GM23338 (cell line): Measurements from ENCODE around the gene NPDC1.

Experiments used
- CREB1 ChIP-seq: fragments of 250-450 bp; sonication (Bioruptor Pico); IDR thresholded peaks from 2 replicates; pipeline ENCODE4 v1.5.0; 2020; ENCODE audit warnings: low read depth, mild to moderate bottlenecking, moderate library complexity
- EZH2 ChIP-seq: fragments of 200-600 bp; sonication (generic); IDR thresholded peaks from one replicate; pipeline ENCODE4 v1.8.0; 2017; ENCODE audit warnings: antibody characterized with exemption, mild to moderate bottlenecking, low read depth; ENCODE audit not compliant: unreplicated experiment
- EZH2phosphoT487 ChIP-seq: fragments of 200-600 bp; sonication (generic); IDR thresholded peaks from one replicate; pipeline ENCODE4 v1.8.1; 2018; ENCODE audit warnings: antibody characterized with exemption; ENCODE audit not compliant: unreplicated experiment
- JUNB ChIP-seq: IDR thresholded peaks from one replicate; pipeline ENCODE4 v1.6.1; 2016; ENCODE audit warnings: antibody characterized with exemption; ENCODE audit not compliant: unreplicated experiment
- NANOG ChIP-seq: IDR thresholded peaks from 2 replicates; pipeline ENCODE4 v1.6.1; 2016; ENCODE audit warnings: antibody characterized with exemption, borderline replicate concordance
- POLR2AphosphoS5 ChIP-seq: IDR thresholded peaks from 2 replicates; pipeline ENCODE4 v1.6.1; 2016; ENCODE audit warnings: antibody characterized with exemption, low read depth
- STAT1 ChIP-seq: IDR thresholded peaks from one replicate; pipeline ENCODE4 v1.6.1; 2016; ENCODE audit warnings: antibody characterized with exemption; ENCODE audit not compliant: unreplicated experiment
- ZNF114 ChIP-seq: fragments of 250-450 bp; sonication (Bioruptor Pico); IDR thresholded peaks from 2 replicates; pipeline ENCODE4 v1.5.0; 2020; ENCODE audit warnings: mild to moderate bottlenecking, moderate library complexity
- ZNF331 ChIP-seq: fragments of 250-450 bp; sonication (Bioruptor Pico); IDR thresholded peaks from 2 replicates; pipeline ENCODE4 v1.5.0; 2020; ENCODE audit warnings: low read depth, mild to moderate bottlenecking, moderate library complexity
- TF ChIP-seq, protein P1 (sequence below), 2 experiments: fragments of 200-600 bp in 1 of 2; sonication (generic) in 1 of 2; conservative IDR thresholded peaks; 2 replicates each; pipeline versions ENCODE4 v1.5.1 to v1.6.1; 2016 to 2017; ENCODE audit warnings: antibody characterized with exemption in 2 of 2, low read depth in 2 of 2, mild to moderate bottlenecking in 2 of 2, moderate library complexity in 1 of 2
- TF ChIP-seq, protein P2 (sequence below): IDR thresholded peaks from one replicate; pipeline ENCODE4 v1.6.1; 2018; ENCODE audit warnings: antibody characterized with exemption; ENCODE audit not compliant: unreplicated experiment
- TF ChIP-seq, protein P3 (sequence below): IDR thresholded peaks from 2 replicates; pipeline ENCODE4 v1.6.1; 2016; ENCODE audit warnings: antibody characterized with exemption
- TF ChIP-seq, protein P4 (sequence below): fragments of 250-450 bp; sonication (Bioruptor Pico); IDR thresholded peaks from 2 replicates; pipeline ENCODE4 v1.5.0; 2020; ENCODE audit warnings: mild to moderate bottlenecking, moderate library complexity

DNA sequence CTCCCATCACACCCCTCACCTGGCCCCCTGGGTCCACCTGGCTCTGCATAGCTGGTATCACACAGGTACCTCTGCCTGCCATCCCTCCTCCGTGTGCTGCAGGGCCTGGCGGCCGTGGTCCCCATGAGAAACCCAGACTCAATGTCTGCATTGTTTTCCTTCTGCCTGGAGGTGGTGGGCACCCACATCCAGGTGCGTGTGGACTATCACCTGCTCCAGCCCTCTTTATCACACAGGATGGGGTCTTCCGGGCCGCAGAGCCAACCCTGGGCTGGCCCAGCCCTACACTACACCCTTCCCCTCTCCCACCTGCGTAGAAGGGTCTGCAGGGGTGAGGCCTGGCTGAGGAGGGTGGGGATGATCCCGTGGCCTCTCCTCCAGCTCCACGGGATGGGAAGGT, 7.1 kb downstream of the NPDC1 start:
- TF ChIP-seq, protein P1, sequence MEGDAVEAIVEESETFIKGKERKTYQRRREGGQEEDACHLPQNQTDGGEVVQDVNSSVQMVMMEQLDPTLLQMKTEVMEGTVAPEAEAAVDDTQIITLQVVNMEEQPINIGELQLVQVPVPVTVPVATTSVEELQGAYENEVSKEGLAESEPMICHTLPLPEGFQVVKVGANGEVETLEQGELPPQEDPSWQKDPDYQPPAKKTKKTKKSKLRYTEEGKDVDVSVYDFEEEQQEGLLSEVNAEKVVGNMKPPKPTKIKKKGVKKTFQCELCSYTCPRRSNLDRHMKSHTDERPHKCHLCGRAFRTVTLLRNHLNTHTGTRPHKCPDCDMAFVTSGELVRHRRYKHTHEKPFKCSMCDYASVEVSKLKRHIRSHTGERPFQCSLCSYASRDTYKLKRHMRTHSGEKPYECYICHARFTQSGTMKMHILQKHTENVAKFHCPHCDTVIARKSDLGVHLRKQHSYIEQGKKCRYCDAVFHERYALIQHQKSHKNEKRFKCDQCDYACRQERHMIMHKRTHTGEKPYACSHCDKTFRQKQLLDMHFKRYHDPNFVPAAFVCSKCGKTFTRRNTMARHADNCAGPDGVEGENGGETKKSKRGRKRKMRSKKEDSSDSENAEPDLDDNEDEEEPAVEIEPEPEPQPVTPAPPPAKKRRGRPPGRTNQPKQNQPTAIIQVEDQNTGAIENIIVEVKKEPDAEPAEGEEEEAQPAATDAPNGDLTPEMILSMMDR (conservative IDR thresholded peaks at IDR 0.05; ENCODE audit: low read depth in 2 of 2) = no peak
- TF ChIP-seq POLR2AphosphoS5 (no peak), EZH2 (no peak), CREB1 (no peak), STAT1 (no peak), EZH2phosphoT487 (no peak), JUNB (no peak), NANOG (no peak), ZNF331 (CRISPR knock-in tag) (no peak), ZNF114 (CRISPR knock-in tag) (no peak)
- TF ChIP-seq, protein P2, sequence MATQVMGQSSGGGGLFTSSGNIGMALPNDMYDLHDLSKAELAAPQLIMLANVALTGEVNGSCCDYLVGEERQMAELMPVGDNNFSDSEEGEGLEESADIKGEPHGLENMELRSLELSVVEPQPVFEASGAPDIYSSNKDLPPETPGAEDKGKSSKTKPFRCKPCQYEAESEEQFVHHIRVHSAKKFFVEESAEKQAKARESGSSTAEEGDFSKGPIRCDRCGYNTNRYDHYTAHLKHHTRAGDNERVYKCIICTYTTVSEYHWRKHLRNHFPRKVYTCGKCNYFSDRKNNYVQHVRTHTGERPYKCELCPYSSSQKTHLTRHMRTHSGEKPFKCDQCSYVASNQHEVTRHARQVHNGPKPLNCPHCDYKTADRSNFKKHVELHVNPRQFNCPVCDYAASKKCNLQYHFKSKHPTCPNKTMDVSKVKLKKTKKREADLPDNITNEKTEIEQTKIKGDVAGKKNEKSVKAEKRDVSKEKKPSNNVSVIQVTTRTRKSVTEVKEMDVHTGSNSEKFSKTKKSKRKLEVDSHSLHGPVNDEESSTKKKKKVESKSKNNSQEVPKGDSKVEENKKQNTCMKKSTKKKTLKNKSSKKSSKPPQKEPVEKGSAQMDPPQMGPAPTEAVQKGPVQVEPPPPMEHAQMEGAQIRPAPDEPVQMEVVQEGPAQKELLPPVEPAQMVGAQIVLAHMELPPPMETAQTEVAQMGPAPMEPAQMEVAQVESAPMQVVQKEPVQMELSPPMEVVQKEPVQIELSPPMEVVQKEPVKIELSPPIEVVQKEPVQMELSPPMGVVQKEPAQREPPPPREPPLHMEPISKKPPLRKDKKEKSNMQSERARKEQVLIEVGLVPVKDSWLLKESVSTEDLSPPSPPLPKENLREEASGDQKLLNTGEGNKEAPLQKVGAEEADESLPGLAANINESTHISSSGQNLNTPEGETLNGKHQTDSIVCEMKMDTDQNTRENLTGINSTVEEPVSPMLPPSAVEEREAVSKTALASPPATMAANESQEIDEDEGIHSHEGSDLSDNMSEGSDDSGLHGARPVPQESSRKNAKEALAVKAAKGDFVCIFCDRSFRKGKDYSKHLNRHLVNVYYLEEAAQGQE = no peak
- TF ChIP-seq, protein P3, sequence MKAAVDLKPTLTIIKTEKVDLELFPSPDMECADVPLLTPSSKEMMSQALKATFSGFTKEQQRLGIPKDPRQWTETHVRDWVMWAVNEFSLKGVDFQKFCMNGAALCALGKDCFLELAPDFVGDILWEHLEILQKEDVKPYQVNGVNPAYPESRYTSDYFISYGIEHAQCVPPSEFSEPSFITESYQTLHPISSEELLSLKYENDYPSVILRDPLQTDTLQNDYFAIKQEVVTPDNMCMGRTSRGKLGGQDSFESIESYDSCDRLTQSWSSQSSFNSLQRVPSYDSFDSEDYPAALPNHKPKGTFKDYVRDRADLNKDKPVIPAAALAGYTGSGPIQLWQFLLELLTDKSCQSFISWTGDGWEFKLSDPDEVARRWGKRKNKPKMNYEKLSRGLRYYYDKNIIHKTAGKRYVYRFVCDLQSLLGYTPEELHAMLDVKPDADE = no peak
- TF ChIP-seq, protein P4, sequence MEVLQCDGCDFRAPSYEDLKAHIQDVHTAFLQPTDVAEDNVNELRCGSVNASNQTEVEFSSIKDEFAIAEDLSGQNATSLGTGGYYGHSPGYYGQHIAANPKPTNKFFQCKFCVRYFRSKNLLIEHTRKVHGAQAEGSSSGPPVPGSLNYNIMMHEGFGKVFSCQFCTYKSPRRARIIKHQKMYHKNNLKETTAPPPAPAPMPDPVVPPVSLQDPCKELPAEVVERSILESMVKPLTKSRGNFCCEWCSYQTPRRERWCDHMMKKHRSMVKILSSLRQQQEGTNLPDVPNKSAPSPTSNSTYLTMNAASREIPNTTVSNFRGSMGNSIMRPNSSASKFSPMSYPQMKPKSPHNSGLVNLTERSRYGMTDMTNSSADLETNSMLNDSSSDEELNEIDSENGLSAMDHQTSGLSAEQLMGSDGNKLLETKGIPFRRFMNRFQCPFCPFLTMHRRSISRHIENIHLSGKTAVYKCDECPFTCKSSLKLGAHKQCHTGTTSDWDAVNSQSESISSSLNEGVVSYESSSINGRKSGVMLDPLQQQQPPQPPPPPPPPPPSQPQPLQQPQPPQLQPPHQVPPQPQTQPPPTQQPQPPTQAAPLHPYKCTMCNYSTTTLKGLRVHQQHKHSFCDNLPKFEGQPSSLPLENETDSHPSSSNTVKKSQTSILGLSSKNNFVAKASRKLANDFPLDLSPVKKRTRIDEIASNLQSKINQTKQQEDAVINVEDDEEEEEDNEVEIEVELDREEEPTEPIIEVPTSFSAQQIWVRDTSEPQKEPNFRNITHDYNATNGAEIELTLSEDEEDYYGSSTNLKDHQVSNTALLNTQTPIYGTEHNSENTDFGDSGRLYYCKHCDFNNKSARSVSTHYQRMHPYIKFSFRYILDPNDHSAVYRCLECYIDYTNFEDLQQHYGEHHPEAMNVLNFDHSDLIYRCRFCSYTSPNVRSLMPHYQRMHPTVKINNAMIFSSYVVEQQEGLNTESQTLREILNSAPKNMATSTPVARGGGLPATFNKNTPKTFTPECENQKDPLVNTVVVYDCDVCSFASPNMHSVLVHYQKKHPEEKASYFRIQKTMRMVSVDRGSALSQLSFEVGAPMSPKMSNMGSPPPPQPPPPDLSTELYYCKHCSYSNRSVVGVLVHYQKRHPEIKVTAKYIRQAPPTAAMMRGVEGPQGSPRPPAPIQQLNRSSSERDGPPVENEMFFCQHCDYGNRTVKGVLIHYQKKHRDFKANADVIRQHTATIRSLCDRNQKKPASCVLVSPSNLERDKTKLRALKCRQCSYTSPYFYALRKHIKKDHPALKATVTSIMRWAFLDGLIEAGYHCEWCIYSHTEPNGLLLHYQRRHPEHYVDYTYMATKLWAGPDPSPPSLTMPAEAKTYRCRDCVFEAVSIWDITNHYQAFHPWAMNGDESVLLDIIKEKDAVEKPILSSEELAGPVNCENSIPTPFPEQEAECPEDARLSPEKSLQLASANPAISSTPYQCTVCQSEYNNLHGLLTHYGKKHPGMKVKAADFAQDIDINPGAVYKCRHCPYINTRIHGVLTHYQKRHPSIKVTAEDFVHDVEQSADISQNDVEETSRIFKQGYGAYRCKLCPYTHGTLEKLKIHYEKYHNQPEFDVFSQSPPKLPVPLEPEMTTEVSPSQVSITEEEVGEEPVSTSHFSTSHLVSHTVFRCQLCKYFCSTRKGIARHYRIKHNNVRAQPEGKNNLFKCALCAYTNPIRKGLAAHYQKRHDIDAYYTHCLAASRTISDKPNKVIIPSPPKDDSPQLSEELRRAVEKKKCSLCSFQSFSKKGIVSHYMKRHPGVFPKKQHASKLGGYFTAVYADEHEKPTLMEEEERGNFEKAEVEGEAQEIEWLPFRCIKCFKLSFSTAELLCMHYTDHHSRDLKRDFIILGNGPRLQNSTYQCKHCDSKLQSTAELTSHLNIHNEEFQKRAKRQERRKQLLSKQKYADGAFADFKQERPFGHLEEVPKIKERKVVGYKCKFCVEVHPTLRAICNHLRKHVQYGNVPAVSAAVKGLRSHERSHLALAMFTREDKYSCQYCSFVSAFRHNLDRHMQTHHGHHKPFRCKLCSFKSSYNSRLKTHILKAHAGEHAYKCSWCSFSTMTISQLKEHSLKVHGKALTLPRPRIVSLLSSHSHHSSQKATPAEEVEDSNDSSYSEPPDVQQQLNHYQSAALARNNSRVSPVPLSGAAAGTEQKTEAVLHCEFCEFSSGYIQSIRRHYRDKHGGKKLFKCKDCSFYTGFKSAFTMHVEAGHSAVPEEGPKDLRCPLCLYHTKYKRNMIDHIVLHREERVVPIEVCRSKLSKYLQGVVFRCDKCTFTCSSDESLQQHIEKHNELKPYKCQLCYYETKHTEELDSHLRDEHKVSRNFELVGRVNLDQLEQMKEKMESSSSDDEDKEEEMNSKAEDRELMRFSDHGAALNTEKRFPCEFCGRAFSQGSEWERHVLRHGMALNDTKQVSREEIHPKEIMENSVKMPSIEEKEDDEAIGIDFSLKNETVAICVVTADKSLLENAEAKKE (CRISPR knock-in tag) = no peak
